GDM1 (cell line): ENCODE measurements around the gene LGALS14.

ENCODE experiments used
- DNase-seq: peaks from one replicate; lab custom pipeline; 2025; lab: John Stamatoyannopoulos, UW

Gene LGALS14

DNA sequence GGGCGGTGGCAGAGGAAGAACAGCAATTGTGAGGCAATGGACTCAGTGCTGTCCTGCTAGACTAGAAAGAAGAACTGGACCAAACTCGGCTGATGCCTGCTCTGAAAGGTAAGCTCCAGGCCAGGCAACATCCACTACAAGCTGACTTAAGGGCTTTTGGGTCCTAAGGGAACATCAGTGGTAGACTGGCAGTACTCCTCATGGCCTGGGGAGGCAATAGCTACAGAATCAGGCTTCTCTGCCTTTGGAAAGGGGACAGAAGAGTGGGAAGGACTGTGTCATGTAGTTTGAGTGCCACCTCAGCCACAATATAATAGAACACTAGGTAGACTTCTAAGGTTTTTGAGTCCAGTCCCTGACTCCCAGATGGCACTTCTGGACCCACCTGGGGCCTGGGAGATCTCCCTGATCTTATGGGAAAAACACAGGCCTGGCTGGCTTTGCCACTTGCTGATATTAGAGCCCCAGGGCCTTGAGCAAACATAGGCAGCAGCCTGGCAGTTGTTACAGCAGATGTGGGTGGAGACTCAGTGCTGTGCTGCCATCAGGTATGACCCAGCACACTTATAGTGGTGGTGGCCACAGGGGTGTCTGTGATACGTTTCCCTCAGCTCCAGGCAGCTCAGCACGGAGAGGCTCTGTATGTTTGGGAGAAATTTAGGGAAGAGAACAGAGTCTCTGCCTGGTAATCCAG is 42.7 kb downstream of the LGALS14 start:
- no peak for DNase-seq

DNA sequence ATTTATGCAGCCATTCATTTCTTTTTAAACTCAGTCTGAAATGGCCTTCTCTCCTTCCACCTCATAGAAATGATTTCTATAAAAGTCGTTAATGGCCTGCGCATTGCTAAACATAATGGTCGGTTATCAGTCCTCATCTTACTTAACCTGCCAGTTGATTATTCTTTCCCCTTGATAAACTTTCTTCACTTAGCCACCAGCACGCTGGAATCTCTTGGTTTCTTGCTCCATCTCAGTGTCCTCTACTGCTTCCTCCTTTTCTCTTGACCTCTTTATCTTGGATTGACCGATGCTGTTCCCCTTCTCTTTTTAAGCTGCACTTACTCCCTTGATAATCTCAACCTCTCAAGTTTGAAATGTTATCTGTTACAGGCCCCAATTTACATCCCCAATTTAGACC is 45.7 kb downstream of the LGALS14 start:
- no peak for DNase-seq

DNA sequence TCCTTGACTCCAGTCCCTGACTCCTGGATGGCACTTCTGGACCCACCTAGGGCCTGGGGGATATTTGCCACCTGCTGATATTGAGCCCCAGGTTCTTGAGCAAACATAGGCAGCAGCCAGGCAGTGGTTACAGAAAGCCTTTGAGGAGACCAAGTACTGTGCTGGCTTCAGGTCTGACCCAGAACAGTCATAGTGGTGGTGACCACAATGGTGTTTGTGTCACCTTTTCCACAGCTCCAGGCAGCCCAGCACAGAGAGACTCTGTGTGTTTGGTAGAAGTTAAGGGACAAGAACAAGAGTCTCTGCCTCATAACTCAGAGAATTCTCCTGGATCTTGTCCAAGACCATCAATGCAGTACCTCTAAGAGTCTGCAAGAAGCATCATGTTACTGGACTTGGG is 48.1 kb downstream of the LGALS14 start:
- DNase-seq: no peak

- no peak for DNase-seq
Observed at GRCh38 chr19:39752795-39753194, 48.5 kb downstream of the LGALS14 start.

GRCh38 chr19:39754544-39754943 is 50.3 kb downstream of the LGALS14 start:
- no peak for DNase-seq

DNA sequence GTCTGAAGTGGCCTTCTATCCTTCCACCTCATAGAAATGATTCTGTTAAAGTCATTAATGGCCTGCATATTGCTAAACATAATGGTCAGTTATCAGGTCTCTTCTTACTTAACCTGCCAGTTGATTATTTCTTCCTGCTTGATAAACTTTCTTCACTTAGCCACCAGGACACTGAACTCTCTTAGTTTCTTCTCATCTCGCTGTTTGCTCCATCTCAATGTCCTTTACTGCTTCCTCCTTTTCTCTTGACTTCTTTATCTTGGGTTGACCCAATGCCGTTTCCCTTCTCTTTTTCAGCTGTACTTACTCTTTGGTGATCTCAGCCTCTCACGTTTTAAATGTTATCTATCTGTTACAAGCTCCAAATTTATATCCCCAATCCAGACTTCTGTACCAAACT is 50.7 kb downstream of the LGALS14 start:
- no peak for DNase-seq
